HT1080 (cell line): ENCODE results near the gene SLC22A5. TPM values are rescaled to one million over a fixed set of nuclear protein-coding genes. Genes with fewer than 3 reads are reported as not detected.
"Not testable (repeated sequence)": the region's sequence is repeated elsewhere in the genome, so short reads cannot be mapped to it uniquely, and the experiment has no call there.

Source experiments
- DNase-seq: peaks from one replicate; pipeline ENCODE4 v3.0.0-alpha.2; 2015; ENCODE audit warnings: low read depth
- total RNA-seq: library from RNA; depleted of rRNA; stranded (reverse); fragments of >200 nt; shearing (Covaris generic); gene quantifications from 2 replicates; pipeline ENCODE4 v1.2.3, GENCODE V29; 2014

The SLC22A5 gene
- total RNA-seq, 1 experiment from 2014 or later: 2.1 TPM

- peak; percentile 77 for DNase-seq
Observed at GRCh38 chr5:132425009-132425937, 55.8 kb downstream of the SLC22A5 start.

- DNase-seq: no peak
Observed at GRCh38 chr5:132425975-132426524, 56.5 kb downstream of the SLC22A5 start.

GRCh38 chr5:132426525-132427138 lies 57.1 kb downstream of the SLC22A5 start:
- peak; percentile 98 for DNase-seq

- DNase-seq: no peak
Observed at GRCh38 chr5:132427281-132428146, 58.0 kb downstream of the SLC22A5 start.

- no peak for DNase-seq
Observed at GRCh38 chr5:132428147-132428482, 58.6 kb downstream of the SLC22A5 start.

GRCh38 chr5:132428484-132429462 lies 59.3 kb downstream of the SLC22A5 start:
- peak; percentile 87 for DNase-seq

- no peak for DNase-seq
Observed at GRCh38 chr5:132429463-132430440, 60.2 kb downstream of the SLC22A5 start.

- no peak for DNase-seq
Observed at GRCh38 chr5:132430746-132431145, 61.2 kb downstream of the SLC22A5 start.

GRCh38 chr5:132431632-132432031 lies 62.1 kb downstream of the SLC22A5 start:
- DNase-seq: no peak

- no peak for DNase-seq
Observed at GRCh38 chr5:132433141-132433540, 63.6 kb downstream of the SLC22A5 start.

- DNase-seq: no peak
Observed at GRCh38 chr5:132434416-132435286, 65.1 kb downstream of the SLC22A5 start.

- no peak for DNase-seq
Observed at GRCh38 chr5:132435447-132435846, 65.9 kb downstream of the SLC22A5 start.

- DNase-seq: no peak
Observed at GRCh38 chr5:132435886-132436285, 66.4 kb downstream of the SLC22A5 start.

GRCh38 chr5:132436936-132437335 lies 67.4 kb downstream of the SLC22A5 start:
- DNase-seq: no peak

- peak; percentile 74 for DNase-seq
Observed at GRCh38 chr5:132437604-132438266, 68.2 kb downstream of the SLC22A5 start.

GRCh38 chr5:132438267-132438645 lies 68.7 kb downstream of the SLC22A5 start:
- not testable (repeated sequence) for DNase-seq

- no peak for DNase-seq
Observed at GRCh38 chr5:132438917-132439316, 69.4 kb downstream of the SLC22A5 start.
